GM18511 (cell line): ENCODE results near the gene CWC27.

Source experiments
- ATAC-seq: cut with Tn5 transposase; IDR thresholded peaks from one replicate; pipeline ENCODE4 v1.9.1; 2021; ENCODE audit warnings: mild to moderate bottlenecking, moderate library complexity; ENCODE audit not compliant: unreplicated experiment

The CWC27 gene

DNA sequence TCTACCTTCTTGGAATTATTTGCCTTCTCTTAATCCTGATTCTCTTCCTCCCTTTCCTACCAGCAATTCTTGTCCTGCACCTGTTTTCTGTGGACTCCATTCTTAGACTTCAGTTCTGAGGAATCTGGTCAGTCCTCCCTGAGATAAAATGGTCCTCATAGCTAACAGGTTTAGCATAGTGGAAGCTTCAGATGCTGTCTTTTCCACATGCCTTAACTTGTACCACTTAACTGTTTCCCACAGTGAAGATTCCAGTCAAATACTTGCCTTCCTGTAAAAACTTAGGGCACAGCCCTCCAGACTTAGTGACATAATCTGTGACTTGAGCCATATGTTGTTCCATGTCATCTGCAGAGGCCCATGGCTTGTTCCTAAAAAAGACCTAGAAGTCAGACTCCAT lies 261.3 kb downstream of the CWC27 start:
- no peak for ATAC-seq

DNA sequence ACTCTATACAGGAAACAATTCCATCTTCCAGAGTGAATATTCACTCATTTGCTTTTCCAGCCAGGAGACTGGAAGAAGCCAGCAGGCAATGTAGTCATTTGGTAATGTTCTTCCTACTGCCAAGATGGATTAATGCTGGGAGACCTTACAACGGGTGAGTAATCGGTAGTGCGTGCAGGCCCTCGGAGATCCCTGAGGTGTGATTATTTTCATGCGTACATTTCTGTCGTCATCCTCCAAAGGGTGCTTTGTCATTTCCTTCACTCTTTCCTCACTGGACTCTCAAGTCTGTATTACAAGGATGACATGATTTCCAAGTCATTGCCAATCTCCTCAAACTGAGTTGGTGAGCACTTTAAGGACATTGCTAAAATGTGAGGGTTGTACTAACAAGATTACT lies 263.5 kb downstream of the CWC27 start:
- ATAC-seq, result no peak

- ATAC-seq, result no peak
Measured at GRCh38 chr5:65034029-65034812, 265.5 kb downstream of the CWC27 start.

GRCh38 chr5:65034813-65035209 lies 266.1 kb downstream of the CWC27 start:
- no peak for ATAC-seq

- peak; percentile 92 for ATAC-seq
Measured at GRCh38 chr5:65035211-65036206, 266.8 kb downstream of the CWC27 start.

- ATAC-seq, result no peak
Measured at GRCh38 chr5:65037831-65038815, 269.4 kb downstream of the CWC27 start.

GRCh38 chr5:65041296-65042158 lies 272.8 kb downstream of the CWC27 start:
- no peak for ATAC-seq

- ATAC-seq, result no peak
Measured at GRCh38 chr5:65043843-65044359, 275.2 kb downstream of the CWC27 start.

- no peak for ATAC-seq
Measured at GRCh38 chr5:65047225-65047624, 278.5 kb downstream of the CWC27 start.

DNA sequence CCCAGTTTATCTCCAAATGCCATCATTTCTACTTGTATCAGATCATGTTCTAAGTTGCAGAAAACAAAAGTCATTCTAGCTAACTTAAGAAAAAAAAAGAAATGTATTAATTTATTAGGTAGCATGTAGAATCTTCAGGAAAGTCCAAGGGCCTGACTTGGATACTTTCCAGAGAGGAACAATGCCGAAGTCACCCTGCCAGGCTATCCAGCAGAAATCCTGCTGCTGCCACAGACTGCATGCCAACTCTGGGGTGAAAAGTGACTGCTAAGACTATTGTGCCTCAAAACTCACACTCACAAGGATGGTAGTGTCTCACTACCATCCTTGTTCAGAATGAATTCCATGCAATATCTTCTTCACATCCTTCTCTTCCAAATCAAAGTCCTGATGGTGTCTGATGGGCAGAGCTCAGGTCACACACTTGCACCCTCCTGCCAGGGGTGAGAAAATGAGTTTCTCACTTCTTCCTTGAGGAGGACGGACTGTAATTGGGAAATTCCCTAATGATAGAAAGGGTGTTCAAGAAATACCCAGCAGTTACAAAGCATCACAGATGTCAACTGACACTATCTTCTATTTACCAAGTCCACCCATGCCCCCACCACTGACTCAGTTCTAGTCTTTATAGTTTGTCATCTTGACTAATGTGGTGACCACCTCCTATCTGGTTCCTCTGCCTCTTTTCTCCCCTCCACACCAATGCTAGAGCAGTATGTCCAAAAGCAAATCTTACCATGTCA lies 279.4 kb downstream of the CWC27 start:
- peak; percentile 44 for ATAC-seq

GRCh38 chr5:65050140-65050539 lies 281.4 kb downstream of the CWC27 start:
- ATAC-seq, result peak; percentile 41

- ATAC-seq, result no peak
Measured at GRCh38 chr5:65050826-65051498, 282.2 kb downstream of the CWC27 start.

GRCh38 chr5:65055938-65056337 lies 287.2 kb downstream of the CWC27 start:
- no peak for ATAC-seq

- ATAC-seq, result peak; percentile 24
Measured at GRCh38 chr5:65059681-65060598, 291.2 kb downstream of the CWC27 start.

GRCh38 chr5:65061250-65061973 lies 292.7 kb downstream of the CWC27 start:
- peak; percentile 70 for ATAC-seq

DNA sequence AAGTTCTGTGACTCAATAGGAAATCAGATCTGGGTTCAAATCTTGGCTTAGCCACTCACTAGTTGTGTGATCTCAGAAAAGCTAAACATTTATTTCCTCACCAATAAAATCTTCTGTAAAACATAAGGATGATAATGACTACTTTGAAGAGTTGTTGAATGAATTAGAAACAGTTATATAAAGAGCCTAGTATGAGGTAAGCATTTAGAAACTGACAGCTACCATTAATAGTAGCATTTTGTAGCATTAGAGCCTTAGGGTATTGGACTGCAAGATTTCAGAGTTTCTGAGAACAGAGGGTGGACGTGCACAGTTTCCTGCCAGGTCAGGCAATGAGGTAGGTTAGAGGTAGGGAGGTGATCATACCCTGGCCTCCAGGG lies 293.2 kb downstream of the CWC27 start:
- peak; percentile 40 for ATAC-seq
